Sigmoid colon (tissue), 4 donors: ENCODE results near the gene DIPK1C.

Source experiments
- EP300 ChIP-seq, 4 donors: sonication (generic); formaldehyde crosslinking; IDR thresholded peaks; one replicate each; pipeline ENCODE4 v1.6.1; 2017; ENCODE audit warnings: antibody characterized with exemption in 4 of 4
- POLR2A ChIP-seq, 2 donors: fragments of 450-650 bp; IDR thresholded peaks; one replicate each; pipeline ENCODE4 v1.6.1; 2016; ENCODE audit warnings: antibody characterized with exemption in 2 of 2, mild to moderate bottlenecking in 2 of 2, moderate library complexity in 2 of 2
- POLR2AphosphoS5 ChIP-seq, 4 donors: sonication (generic); formaldehyde crosslinking; IDR thresholded peaks; one replicate each; pipeline ENCODE4 v1.6.1; 2017; ENCODE audit warnings: antibody characterized with exemption in 4 of 4
- TF ChIP-seq, protein P1 (sequence below), 4 experiments: fragments of 450-650 bp in 3 of 4; fragments of 200-600 bp in 1 of 4; IDR thresholded peaks; one replicate each; pipeline ENCODE4 v1.5.1; 2016 to 2019; ENCODE audit warnings: antibody characterized with exemption in 4 of 4, mild to moderate bottlenecking in 3 of 4, moderate library complexity in 2 of 4

DNA sequence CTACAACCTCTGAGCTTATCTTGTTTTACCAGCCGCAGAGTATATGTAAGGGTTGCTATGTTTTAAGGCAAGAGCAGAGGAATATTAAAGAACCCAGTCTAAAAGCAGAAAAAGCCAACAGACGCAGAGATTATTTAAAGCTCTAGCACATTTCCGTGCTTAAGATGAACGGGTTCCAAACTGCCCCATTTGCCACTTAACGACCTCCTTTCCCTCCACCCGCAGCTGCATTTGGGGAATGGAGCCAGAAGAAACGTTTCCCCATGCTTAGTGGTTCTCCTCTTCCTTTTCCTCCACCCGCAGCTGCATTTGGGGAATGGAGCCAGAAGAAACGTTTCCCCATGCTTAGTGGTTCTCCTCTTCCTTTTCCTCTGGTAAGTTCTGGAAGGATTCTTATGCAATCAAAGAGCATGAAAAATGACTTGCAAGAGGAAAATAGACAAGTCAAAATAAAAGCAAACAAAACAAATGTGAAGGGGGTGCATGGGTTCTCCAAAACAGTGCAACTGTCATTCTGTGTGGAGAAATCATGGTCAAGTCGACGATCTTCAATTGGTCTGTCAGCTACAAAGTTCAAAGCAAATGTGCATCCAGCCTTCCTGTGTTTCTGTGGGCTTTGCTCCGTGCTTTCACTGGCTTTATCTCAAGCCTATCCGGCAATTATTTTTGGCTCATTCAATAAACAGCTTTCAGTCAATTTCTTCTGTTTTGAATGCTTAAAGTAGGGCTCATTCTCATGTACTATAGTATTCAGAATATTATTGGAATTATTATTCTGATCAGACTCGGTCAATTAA lies 57.8 kb downstream of the DIPK1C start:
- TF ChIP-seq, protein P1, sequence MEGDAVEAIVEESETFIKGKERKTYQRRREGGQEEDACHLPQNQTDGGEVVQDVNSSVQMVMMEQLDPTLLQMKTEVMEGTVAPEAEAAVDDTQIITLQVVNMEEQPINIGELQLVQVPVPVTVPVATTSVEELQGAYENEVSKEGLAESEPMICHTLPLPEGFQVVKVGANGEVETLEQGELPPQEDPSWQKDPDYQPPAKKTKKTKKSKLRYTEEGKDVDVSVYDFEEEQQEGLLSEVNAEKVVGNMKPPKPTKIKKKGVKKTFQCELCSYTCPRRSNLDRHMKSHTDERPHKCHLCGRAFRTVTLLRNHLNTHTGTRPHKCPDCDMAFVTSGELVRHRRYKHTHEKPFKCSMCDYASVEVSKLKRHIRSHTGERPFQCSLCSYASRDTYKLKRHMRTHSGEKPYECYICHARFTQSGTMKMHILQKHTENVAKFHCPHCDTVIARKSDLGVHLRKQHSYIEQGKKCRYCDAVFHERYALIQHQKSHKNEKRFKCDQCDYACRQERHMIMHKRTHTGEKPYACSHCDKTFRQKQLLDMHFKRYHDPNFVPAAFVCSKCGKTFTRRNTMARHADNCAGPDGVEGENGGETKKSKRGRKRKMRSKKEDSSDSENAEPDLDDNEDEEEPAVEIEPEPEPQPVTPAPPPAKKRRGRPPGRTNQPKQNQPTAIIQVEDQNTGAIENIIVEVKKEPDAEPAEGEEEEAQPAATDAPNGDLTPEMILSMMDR (IDR thresholded peaks at IDR 0.05) = no peak
- TF ChIP-seq POLR2A (IDR thresholded peaks at IDR 0.05) = no peak
- peak in 1 of 4 donors; percentile 11 for TF ChIP-seq POLR2AphosphoS5 (IDR thresholded peaks at IDR 0.05)
- TF ChIP-seq EP300 (IDR thresholded peaks at IDR 0.05) = no peak
